HCT116 (cell line): ENCODE data around the gene SLC6A7. TPM values are rescaled to one million over a fixed set of nuclear protein-coding genes. Genes with fewer than 3 reads are reported as not detected.

Source experiments
- ATAC-seq: fragments of 200-7000 bp; cut with Tn5 transposase; 2 replicates; pipeline ENCODE4 v1.9.1; 2020; ENCODE audit warnings: mild to moderate bottlenecking, moderate library complexity
- BruUV-seq: library from RNA; stranded (reverse); fragments of 400-500 nt; replicated peaks from 2 replicates; lab custom pipeline; 2021; lab: Mats Ljungman, UMichigan
- CTCF ChIA-PET: fragments of 300-600 bp; sonication (Branson Sonifier 250); formaldehyde crosslinking; loops from one replicate; lab custom pipeline; 2021; ENCODE audit warnings: antibody characterized with exemption; lab: Charles Lee
- POLR2A ChIA-PET: fragments of 300-600, 350-600 bp; sonication (Branson Sonifier 250); formaldehyde crosslinking; loops from one replicate; lab custom pipeline; 2021; ENCODE audit warnings: antibody characterized with exemption; lab: Charles Lee
- RAD21 ChIA-PET, 2 experiments: fragments of 300-600 bp; sonication (Branson Sonifier 250); formaldehyde crosslinking; loops; one replicate each; lab custom pipeline; 2023; ENCODE audit warnings: low total read pairs in 2 of 2; ENCODE audit not compliant: uncharacterized antibody in 2 of 2, unreplicated experiment in 2 of 2, low non-redundant PET in 1 of 2; lab: Charles Lee
- DNase-seq: peaks from one replicate; pipeline ENCODE4 v3.0.0-alpha.2; 2010; ENCODE audit warnings: low read depth, low spot score
- H2AFZ ChIP-seq: fragments of 200-600 bp; shearing (Covaris generic), sonication (generic); 2 replicates; pipeline ENCODE4 v1.6.1; 2017; ENCODE audit warnings: low read depth, mixed run types, mixed read lengths, antibody characterized with exemption, low read length; ENCODE audit not compliant: poor library complexity, severe bottlenecking
- H3K27ac ChIP-seq: 2 replicates; pipeline ENCODE4 v1.5.1; 2012; ENCODE audit warnings: low read depth, low read length
- H3K27me3 ChIP-seq: fragments of 200-600 bp; sonication (generic); 2 replicates; pipeline ENCODE4 v1.6.1; 2016; ENCODE audit warnings: mixed run types, low read length, mixed read lengths; ENCODE audit not compliant: insufficient read depth
- H3K36me3 ChIP-seq, 2 experiments: fragments of 200-500 bp in 1 of 2; fragments of 200-600 bp in 1 of 2; sonication (Bioruptor generic) in 1 of 2; sonication (generic) in 1 of 2; 2 replicates each; pipeline versions ENCODE4 v1.5.1 to v1.6.1; 2014 to 2016; ENCODE audit warnings: low read length in 2 of 2, inconsistent platforms in 1 of 2, mixed read lengths in 1 of 2, mixed run types in 1 of 2; ENCODE audit not compliant: insufficient read depth in 2 of 2, control insufficient read depth in 1 of 2
- H3K4me1 ChIP-seq, 2 experiments: fragments of 200-600 bp in 1 of 2; sonication (generic) in 1 of 2; 2 replicates each; pipeline versions ENCODE4 v1.5.1 to v1.6.1; 2012 to 2017; ENCODE audit warnings: low read length in 2 of 2, inconsistent platforms in 1 of 2, mild to moderate bottlenecking in 1 of 2, mixed read lengths in 1 of 2, mixed run types in 1 of 2, moderate library complexity in 1 of 2; ENCODE audit not compliant: insufficient read depth in 2 of 2, control insufficient read depth in 1 of 2
- H3K4me2 ChIP-seq: fragments of 200-600 bp; sonication (generic); 2 replicates; pipeline ENCODE4 v1.6.1; 2017; ENCODE audit warnings: mixed run types, low read length, mixed read lengths
- H3K4me3 ChIP-seq, 2 experiments: fragments of 200-600 bp in 1 of 2; sonication (generic) in 1 of 2; replicated peaks in 1 of 2; 2 replicates each; pipeline ENCODE4 v1.5.1; 2011 to 2016; ENCODE audit warnings: low read length in 2 of 2, control low read depth in 1 of 2, low read depth in 1 of 2, mild to moderate bottlenecking in 1 of 2, mixed read lengths in 1 of 2, mixed run types in 1 of 2
- H3K79me2 ChIP-seq: fragments of 200-600 bp; sonication (generic); 2 replicates; pipeline ENCODE4 v1.6.1; 2017; ENCODE audit warnings: mild to moderate bottlenecking, mixed run types, low read length, moderate library complexity, mixed read lengths; ENCODE audit not compliant: insufficient read depth
- H3K9ac ChIP-seq: fragments of 200-600 bp; sonication (generic); 2 replicates; pipeline ENCODE4 v1.6.1; 2016; ENCODE audit warnings: low read length, mixed read lengths
- H3K9me2 ChIP-seq: fragments of 200-600 bp; sonication (generic), shearing (Covaris generic); 2 replicates; pipeline ENCODE4 v1.6.1; 2017; ENCODE audit warnings: mixed run types, mild to moderate bottlenecking, moderate library complexity; ENCODE audit not compliant: insufficient read depth
- H3K9me3 ChIP-seq, 2 experiments: fragments of 200-500 bp in 1 of 2; fragments of 200-600 bp in 1 of 2; sonication (Bioruptor generic) in 1 of 2; sonication (generic) in 1 of 2; 2 replicates each; pipeline ENCODE4 v1.6.1; 2014 to 2017; ENCODE audit warnings: low read length in 2 of 2, mixed read lengths in 2 of 2, inconsistent platforms in 1 of 2, low read depth in 1 of 2, mild to moderate bottlenecking in 1 of 2, mixed run types in 1 of 2, moderate library complexity in 1 of 2; ENCODE audit not compliant: control insufficient read depth in 1 of 2, insufficient read depth in 1 of 2
- H4K20me1 ChIP-seq: fragments of 200-600 bp; sonication (generic), shearing (Covaris generic); 2 replicates; pipeline ENCODE4 v1.6.1; 2017; ENCODE audit warnings: mixed run types, mild to moderate bottlenecking, moderate library complexity; ENCODE audit not compliant: insufficient read depth
- CBX3 ChIP-seq: IDR thresholded peaks from 2 replicates; pipeline ENCODE4 v1.6.1; 2012; ENCODE audit warnings: low read depth
- EGR1 ChIP-seq: IDR thresholded peaks from 2 replicates; pipeline ENCODE4 v1.6.1; 2012; ENCODE audit warnings: low read depth
- ELF1 ChIP-seq: IDR thresholded peaks from 2 replicates; pipeline ENCODE4 v1.6.1; 2012; ENCODE audit warnings: low read depth, borderline replicate concordance
- intact Hi-C: fragments of 100-400 bp; cut with micrococcal nuclease; formaldehyde crosslinking; loops from 2 replicates; pipeline ENCODE4 v1.10.0; 2022
- total RNA-seq: library from RNA; stranded (reverse); gene quantifications from one replicate; pipeline ENCODE4 v1.2.1, GENCODE V29; 2021; ENCODE audit not compliant: unreplicated experiment

SLC6A7 gene
- total RNA-seq, 1 experiment from 2014 or later: not detected

DNA sequence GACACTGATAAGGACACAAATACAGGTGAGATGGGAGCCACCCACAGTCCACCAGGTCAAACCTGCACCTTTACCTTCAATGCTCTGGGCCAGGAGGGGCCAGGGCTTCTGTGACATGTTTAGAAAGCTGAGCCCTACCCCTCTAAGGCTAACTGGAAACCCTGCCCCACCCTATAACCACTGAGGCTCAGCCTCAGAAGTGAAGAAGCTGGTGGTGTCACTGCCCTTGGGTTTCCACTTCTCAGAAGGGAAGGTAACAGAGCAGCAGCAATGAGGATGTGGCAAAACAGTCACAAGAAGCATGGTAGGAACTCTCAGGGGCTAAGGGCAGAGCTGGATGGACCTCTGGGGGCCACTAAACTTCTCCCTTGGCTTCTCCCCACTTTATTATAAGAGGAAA is 40.2 kb upstream of the SLC6A7 start:
- Histone ChIP-seq H4K20me1 (no peaks in the 10 kb centered on the region), H3K9ac (no peak overlapping the region), H3K9me3 (no peaks in the 10 kb centered on the region), H3K9me2 (no peaks in the 10 kb centered on the region), H3K4me1 (no peaks in the 10 kb centered on the region; a peak in 1 of 4 replicates), H3K27ac (no peak overlapping the region), H3K4me3 (no peak overlapping the region), H3K36me3 (no peaks in the 10 kb centered on the region), H3K27me3 (no peaks in the 10 kb centered on the region), H2AFZ (no peak overlapping the region), H3K4me2 (no peak overlapping the region), H3K79me2 (no peaks in the 10 kb centered on the region)
- no peak for DNase-seq
- intact Hi-C loops: no loop called here
- POLR2A ChIA-PET: no interaction called here
- BruUV-seq: no TSS peak
- TF ChIP-seq CBX3 (no peak), EGR1 (no peak)
- CTCF ChIA-PET: no interaction called here
- RAD21 ChIA-PET: no interaction called here
- no peak for ATAC-seq

GRCh38 chr5:150152636-150153462 is 37.0 kb upstream of the SLC6A7 start:
- H3K4me1 ChIP-seq: no peaks in the 10 kb centered on the region; a peak in 1 of 4 replicates
- RAD21 ChIA-PET: no interaction called here
- H3K27ac ChIP-seq: no peak overlapping the region
- no peak overlapping the region for H3K4me2 ChIP-seq
- H2AFZ ChIP-seq: no peak overlapping the region
- no peaks in the 10 kb centered on the region for H3K36me3 ChIP-seq
- POLR2A ChIA-PET: no interaction called here
- H4K20me1 ChIP-seq: no peaks in the 10 kb centered on the region
- CTCF ChIA-PET: no interaction called here
- H3K4me3 ChIP-seq: no peak overlapping the region
- no TSS peak for BruUV-seq
- ATAC-seq (no peak), DNase-seq (no peak)
- no peak for TF ChIP-seq ELF1
- H3K79me2 ChIP-seq: no peaks in the 10 kb centered on the region
- no peaks in the 10 kb centered on the region for H3K27me3 ChIP-seq
- no peak overlapping the region for H3K9ac ChIP-seq
- intact Hi-C loops: no loop called here
- H3K9me2 ChIP-seq: no peaks in the 10 kb centered on the region
- no peaks in the 10 kb centered on the region for H3K9me3 ChIP-seq
